GM21526 (cell line): ENCODE results near the gene ECI1.

ENCODE experiments used
- ATAC-seq: cut with Tn5 transposase; IDR thresholded peaks from one replicate; pipeline ENCODE4 v1.9.1; 2021; ENCODE audit warnings: moderate library complexity; ENCODE audit not compliant: unreplicated experiment, low FRiP score

Gene ECI1

GRCh38 chr16:2235234-2235651, 16.1 kb downstream of the ECI1 start:
- no peak for ATAC-seq

DNA sequence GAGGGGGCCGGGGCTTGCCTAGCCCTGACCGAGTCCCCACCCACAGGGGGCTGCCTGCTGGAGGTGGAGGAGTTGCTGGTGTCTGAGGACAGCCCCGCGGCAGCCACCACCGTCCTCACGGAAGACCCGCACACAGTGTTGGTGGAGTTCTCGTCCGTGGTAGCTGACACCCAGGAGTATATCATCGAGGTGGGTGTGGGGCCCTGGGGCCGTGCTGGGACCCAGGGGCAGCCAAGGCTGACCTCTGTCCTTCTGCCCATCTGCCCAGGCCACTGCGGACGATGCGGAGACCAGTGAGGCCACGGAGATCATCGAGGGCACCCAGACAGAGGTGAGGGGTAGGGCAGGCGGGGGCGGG, 16.6 kb downstream of the ECI1 start:
- no peak for ATAC-seq

GRCh38 chr16:2233872-2234812, 17.2 kb downstream of the ECI1 start:
- no peak for ATAC-seq

GRCh38 chr16:2233046-2233775, 18.2 kb downstream of the ECI1 start:
- no peak for ATAC-seq

- ATAC-seq, result no peak
Measured at GRCh38 chr16:2232094-2232990, 19.0 kb downstream of the ECI1 start.

DNA sequence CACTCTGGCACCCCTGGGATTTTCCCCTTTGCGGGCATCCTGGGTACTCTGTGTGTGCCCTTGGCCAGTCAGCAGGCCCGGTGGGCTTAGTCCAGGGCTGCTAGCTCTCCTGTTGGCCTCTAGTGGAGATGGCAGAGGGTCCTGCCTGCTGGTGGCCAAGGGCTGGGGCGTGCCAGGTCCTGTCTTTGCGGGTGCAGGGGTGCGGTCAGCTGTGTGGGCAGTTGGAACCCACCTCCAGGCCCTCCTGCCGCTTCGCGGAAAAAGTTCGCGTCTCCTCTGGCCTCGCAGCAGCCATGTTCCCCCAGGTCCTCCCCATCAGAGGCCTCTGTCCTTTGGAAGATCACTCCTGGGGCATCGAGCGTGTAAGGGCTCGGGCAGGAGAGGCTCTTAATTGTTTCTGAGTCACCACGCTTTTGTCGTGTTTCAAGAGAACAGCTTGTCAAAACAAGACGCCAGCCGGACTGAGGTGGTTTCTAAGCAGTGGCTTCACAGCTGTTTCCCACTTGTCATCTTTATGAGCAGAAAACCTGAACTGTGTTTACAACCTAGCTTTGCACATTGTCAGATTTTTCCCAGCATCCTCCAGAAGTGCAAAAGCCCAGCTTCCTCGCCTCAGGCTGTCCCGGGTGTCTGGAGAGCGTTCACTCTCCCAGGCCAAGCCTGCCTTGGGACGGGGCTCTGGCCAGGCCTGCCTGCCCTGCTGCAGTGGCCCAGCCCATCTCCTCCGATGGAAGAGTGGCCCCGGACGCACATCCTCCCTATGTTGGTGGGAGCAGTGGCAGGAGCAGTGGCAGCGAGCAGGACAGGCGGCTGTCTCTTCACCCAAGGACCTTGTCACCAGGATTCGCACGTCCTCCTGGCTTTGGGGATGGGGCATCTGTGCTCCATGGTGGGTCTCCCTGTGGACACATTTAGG, 20.1 kb downstream of the ECI1 start:
- no peak for ATAC-seq

GRCh38 chr16:2230376-2230775, 21.0 kb downstream of the ECI1 start:
- ATAC-seq, result no peak

GRCh38 chr16:2229632-2230250, 21.6 kb downstream of the ECI1 start:
- no peak for ATAC-seq

DNA sequence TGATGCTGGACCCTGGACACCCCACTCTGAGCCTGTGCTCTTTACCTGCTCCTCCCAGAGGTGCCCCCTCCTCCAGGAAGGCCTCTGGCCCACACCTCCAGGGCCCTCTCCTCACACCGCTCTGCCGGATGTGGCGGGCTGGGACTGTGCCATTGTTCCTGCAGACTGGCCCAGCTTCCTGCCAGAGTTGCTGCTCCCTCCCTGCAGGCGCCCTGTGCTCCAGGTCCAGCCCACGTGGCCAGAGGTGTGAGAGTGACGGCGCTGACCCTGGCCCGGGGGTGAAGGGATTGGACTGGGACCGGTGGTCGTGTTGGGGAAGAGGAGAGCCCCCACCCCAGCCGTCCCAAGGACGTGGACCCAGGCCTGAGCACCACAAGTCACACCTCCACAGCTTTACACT, 22.3 kb downstream of the ECI1 start:
- ATAC-seq, result no peak

GRCh38 chr16:2228161-2228824, 23.1 kb downstream of the ECI1 start:
- no peak for ATAC-seq

GRCh38 chr16:2226918-2227317, 24.5 kb downstream of the ECI1 start:
- ATAC-seq, result no peak

- ATAC-seq, result no peak
Measured at GRCh38 chr16:2226245-2226793, 25.1 kb downstream of the ECI1 start.

DNA sequence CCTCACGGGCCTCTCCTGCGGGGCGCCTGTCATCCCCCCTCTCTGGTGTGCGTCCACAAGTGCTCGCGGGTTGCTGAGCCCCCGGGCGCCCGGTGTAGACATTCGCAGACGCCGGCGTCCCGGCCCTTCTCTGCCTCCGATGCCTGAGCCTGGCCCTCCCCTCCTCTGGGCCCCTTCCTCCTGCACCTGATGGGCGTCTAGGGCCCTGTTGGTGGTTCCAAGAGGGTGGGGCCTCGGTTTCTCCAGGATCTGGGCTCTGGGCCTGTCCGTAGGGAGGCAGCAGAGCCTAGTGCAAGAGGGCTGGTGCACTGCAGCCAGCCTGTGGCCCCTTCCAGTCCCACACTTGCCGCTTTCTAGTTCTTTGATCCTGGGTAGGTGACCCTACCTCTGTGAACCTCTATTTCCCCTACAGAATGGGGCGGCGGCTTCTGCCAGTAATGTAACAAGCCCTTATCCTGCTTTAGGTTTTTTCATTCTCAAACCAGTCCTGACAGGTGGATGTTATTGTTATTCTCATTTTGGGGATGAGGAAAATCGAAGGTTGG, 27.4 kb downstream of the ECI1 start:
- ATAC-seq, result no peak

DNA sequence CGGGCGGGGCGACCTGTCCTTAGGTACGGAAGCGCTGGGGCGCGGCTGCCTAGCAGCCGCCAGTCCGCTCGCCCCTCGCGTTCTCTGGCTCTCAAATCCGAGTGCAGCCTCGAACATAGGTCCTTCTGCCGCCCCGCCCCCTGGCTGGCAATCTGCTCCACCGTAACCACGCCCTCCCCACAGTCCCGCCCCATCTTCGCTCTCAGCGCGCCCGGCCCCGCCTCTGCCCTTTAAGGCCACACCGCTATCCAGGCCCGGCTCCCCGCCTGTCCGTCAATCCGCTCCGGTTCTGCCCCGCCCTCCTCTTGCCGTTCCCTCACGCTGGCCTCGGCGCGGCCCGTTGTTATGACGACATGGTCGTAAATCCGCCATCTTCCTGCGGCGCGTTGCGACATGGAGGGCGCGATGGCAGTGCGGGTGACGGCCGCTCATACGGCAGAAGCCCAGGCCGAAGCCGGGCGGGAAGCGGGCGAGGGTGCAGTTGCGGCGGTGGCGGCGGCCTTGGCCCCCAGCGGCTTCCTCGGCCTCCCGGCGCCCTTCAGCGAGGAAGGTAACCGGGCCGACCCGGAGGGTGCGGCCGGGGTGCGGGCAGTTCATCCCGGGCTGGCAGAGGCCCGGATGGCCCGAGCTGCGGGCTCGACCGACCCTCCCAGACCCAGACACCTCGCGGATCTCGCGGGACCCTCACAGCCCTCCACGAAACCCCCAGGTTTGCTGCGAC, 28.0 kb downstream of the ECI1 start, which contains the start of gene E4F1:
E4F1 (plus strand) TSS at position 371 of the 721 bp plus-strand sequence; CDS start at position 394, 23 bp downstream.
- peak; percentile 88 for ATAC-seq

DNA sequence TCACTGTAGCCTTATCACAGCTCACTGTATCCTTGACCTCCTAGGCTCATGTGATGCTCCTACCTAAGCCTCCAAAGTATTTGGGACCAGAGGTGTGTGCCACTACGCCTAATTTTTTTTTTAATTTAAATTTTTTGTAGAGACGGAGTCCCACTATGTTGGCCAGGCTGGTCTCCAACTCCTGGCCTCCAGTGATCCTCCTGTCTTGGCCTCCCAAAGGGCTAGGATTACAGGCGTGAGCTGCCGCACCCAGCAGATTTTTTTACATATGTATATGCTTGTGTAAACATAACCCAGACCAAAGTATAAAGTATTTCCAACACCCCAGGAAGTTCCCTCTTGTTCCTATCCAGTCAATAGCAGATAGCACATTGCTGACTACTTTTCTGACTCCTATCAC, 35.1 kb downstream of the ECI1 start:
- no peak for ATAC-seq

GRCh38 chr16:2214719-2214968, 36.7 kb downstream of the ECI1 start, which contains the start of gene PGP:
PGP (minus strand) TSS chr16:2214840; CDS start chr16:2214777, 63 bp downstream.
- ATAC-seq, result no peak

DNA sequence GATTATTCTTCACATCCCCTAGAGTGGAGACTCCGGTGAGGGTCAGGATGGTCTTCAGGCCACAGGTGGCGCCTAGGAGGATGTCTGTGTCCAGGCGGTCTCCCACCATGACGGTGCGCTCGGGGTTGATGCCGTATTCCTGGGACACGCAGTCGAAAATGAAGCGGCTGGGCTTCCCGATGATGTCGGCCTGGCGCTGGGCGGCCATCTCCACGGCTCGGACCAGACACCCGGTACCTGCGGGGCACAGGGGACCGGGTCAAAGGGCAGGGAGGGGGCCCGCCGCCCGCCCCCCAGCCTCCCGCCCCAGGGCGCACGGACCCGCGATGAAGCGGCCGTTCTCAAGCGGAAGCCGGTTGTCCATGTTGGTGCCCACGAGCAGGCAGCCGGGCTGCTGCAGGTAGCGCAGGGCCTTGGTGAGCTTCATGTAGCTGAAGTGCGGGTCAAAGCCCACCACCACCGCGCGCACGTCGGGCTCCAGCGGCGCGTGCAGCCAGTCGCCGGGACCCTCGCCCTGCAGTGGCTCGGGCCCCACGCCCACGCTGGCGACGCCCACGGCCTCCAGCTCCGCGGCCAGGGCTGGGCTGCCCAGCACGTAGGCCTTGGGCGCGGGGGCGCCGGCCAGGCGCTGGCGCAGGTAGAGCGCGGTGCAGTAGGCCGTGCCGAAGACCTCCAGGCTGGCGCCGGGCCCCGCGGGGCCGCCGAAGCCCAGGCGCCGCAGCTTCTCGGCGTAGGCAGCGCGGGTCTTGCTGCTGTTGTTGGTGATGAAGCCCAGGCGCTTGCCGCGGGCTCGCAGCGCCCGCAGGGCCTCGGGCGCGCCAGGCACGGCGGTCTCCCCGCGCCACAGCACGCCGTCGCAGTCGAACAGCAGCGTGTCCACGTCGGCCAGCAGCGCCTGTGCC, 37.3 kb downstream of the ECI1 start:
- ATAC-seq, result no peak
